ENCODE data around the gene LRRC45.

Gene LRRC45

DNA sequence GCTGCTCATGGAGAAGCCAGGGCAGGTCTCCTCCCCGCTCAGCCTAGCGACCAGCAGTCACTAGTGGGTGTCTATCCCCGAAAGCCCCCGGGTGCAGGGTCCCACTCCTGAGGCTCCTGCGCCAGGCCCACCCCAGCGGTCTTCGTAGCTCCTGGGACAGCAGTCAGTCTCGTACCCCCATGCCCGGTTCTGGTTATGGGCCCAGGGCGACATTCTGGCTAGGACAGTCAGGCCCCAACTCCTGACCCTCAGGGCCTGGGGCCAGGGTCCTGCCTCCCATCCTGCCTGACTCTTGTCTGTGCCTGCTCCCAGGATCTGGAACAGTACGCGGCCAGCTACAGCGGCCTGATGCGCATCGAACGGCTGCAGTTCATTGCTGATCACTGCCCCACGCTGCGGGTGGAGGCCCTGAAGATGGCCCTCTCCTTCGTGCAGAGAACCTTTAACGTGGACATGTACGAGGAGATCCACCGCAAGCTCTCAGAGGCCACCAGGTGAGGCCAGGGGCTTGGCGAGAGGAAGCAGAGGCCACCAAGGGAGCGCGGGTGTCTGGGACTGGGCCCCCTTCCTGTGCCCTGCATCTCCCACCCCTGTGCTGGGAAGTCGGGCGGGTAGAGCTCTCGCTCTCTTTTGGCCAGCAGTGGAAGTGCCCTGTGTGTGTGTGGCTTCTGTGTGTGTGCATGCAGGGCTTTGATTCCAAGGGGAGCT, 30.6 kb downstream of the LRRC45 start:
- DNase-seq: no peak

- no peak for DNase-seq
Measured at GRCh38 chr17:82054351-82055022, 31.4 kb downstream of the LRRC45 start.

- DNase-seq: no peak
Measured at GRCh38 chr17:82055023-82055964, 32.2 kb downstream of the LRRC45 start.

- DNase-seq: no peak
Measured at GRCh38 chr17:82055965-82056728, 33.0 kb downstream of the LRRC45 start.

DNA sequence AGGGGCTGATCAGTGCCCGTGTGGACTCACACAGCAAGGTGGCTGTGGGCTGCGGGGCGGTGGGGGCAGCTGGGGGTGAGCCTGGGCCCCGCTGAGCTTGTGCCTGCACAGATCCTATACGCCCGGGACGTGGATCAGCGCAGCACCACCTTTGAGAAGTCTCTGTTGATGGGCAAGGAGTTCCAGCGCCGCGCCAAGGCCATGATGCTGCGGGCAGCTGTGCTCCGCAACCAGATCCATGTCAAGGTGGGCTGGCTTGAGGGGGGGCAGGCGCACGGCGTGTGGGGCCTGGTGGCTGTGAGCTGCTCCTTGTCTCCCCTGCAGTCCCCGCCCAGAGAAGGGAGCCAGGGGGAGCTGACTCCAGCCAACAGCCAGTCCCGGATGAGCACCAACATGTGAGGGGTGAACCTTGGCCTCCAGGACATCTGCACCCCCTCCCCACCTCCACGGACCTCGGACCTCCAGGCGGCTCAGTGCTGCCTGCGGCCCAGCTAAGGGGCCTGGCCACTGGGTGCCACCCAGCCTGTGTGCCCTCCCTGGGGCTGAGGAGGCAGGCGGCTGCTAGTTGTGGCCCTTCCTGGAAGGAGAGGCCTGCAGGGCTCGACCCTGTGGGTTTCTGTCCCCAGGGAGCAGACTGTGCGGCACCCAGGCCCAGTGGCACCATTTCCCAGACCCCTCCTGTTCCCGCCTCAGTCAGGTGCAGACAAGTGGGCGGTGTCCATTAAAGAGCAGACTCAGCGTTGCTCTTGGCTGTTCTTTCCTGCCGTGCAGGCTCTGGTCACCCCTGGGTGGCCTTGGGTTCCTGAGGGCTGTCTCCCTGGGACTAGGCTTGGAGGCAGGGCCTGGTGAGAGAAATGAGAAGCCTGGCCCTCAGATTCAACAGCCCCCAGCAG, 33.9 kb downstream of the LRRC45 start:
- DNase-seq: no peak

- no peak for DNase-seq
Measured at GRCh38 chr17:82058230-82058854, 35.2 kb downstream of the LRRC45 start.

GRCh38 chr17:82058855-82059249, 35.7 kb downstream of the LRRC45 start:
- no peak for DNase-seq

GRCh38 chr17:82059272-82060000, 36.3 kb downstream of the LRRC45 start:
- no peak for DNase-seq

DNA sequence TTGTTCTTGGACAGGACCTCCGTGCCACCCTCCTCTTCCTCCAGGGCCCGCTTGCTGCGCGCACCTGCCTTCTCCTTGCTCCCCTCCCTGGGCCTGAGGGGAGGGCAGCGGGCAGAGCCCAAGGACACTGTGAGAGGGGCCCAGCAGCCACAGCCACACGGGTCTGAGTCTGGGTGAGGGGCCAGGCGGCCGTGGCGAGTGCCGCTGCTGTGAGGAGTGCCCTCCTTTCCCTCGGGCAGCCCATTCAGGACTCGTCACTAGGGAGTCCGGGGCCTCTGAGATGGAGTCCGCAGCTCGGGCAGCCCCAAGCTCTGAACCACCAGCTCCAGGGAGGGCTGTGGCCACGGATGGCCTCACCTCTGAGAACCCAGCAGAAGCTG, 36.9 kb downstream of the LRRC45 start:
- DNase-seq: no peak

DNA sequence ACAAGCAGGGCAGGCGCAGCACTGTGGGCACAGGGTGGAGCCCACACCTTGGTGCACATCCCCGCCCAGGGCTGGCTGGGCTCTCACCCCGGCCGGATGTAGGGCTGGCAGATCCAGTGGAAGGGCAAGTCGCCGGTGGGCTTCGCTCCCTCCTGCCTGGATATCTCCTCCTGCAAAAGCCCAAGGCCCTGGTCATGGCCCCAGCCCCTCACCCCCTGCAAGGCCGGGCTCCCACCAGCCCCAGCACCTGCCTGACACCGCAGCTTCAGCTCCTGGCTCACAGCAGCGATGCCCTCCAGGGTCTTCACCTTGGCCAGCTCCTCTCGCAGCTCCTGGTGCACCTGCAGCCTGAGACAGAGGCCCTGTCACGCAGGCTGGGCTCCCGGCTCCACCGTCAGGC, 37.5 kb downstream of the LRRC45 start:
- no peak for DNase-seq

DNA sequence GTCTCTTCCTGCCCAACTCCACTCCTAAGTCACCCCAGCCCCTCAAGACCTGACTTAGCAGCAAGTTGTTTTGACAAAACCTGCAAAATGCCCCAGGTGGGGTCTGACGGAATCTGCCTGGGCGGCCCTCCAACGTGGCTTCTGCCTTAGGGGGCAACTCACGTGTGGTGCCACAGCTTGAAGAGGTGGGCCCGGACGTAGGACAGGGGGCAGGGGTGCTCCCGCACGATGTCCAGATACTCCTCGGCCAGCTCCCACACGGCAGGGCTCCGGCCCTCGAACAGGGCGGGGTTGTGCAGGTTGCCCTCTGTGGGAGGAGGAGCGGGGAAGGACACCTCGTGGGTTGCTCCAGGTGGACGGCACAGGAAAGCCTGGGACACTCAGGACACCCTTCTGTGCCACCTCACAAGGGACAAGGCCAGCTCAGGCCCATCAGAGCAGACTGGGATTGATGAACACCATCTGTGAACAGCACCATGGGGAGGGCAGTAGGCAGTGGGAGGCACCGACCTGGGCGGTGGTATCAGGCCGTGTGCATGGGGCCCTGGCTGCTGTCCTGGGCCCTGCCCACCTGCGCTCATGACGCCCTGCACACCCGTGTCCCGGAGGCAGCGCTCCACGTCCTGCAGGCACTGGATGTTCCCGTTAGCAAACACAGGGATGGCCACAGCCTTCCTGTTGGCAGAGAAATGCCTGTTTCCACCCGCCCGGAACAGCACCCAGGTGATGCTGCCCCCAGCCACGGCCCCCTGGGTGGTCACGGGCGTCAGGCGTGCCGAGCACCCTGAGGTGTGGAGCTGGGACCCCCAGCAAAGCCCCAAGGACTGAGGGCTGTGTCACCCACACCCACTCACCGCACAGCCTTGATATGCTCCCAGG, 38.2 kb downstream of the LRRC45 start:
- no peak for DNase-seq

- no peak for DNase-seq
Measured at GRCh38 chr17:82062076-82062983, 39.2 kb downstream of the LRRC45 start.

- DNase-seq: no peak
Measured at GRCh38 chr17:82062984-82063368, 39.9 kb downstream of the LRRC45 start.

DNA sequence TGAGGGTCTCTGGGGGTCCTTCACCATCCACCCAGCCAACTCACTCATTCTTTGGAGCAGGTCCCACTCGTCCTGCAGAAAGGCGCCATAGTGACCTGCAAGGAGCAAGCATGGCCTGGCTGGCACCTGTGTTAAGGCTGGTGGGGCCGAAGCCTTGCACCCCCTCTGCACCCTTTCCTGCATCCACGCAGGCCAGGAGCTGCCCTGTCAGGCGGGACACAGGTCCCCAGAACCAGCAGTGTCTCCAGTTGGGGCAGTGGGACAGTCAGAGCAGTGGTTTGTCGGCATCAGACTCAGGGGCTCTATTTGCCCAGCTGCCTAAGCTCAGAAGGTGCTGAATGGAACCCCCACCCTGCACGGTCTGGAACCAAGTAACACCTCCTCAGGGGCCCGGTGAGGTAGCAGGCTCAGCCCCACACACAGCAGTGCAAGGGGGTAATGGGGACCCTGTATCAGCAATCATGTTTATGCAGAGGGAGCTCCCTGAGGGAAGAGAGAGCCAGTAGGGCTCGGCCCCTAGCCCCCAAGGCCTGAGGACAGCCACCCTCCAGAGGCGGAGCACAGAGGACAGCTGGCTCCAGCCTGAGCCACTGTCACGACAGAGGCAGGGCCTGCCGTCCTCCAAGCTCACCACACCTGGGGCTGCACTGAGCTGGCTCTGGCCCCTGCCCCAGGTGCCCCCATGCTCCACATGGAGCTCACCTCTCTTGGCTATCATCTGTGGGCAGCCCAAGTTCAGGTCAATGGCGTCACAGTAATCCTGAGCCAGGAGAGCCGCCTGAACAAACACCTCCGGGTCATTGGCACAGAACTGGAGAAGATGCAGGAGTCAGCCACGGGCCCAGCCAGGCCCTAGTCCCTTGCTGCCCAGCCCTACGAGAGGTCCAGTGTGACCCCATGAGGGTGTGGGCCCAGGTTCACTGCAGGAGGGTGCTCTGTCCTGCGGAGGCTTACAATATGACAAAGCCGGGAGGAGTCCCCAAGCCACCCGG, 40.6 kb downstream of the LRRC45 start:
- no peak for DNase-seq

DNA sequence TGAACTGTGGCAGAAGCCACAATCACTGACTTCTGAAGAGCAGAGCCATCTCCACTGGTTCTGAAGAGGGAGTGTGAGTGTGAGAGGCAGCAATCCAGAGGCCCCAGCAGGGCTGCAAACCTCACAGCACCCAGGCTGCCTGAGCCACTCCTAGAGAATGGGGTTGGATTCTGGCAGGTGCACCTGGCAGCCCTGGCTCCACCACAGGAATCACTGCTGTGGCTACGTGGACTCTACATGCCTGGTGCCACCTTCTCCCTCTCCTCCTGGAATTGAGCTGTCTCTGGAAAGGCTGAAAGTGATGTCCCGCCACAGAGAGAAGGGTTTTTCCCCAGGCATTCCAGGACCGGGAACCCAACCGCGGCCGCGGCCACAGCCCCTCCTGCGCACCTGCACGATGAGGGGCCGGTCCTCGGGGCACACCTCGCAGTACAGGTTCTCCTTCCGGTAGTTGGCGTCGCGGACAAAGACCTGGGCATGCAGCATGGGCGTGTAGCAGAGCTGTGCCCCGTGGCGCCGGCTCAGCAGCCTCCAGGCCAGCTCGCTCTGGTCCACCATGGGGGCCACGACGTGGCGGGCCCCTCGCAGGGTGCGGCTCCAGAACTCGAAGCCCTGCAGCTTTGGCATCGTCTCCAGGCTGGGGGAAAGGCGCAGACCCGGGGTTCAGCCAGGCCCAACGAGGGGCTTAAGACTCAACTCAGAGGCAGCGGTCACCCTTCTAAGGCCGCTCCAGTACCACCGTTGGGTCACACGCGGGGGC, 41.5 kb downstream of the LRRC45 start:
- no peak for DNase-seq

- DNase-seq: no peak
Measured at GRCh38 chr17:82065193-82065637, 42.1 kb downstream of the LRRC45 start.

Measured in NCI-H748 treated with DMSO at 0.1 percent for 48 hours (cell line).